DND-41 (cell line): ENCODE measurements around the gene NDUFB2.

ENCODE experiments used
- ATAC-seq: fragments of 200-7000 bp; cut with Tn5 transposase; 3 replicates; pipeline ENCODE4 v1.9.1; 2021; ENCODE audit warnings: low read depth; ENCODE audit not compliant: insufficient read depth
- DNase-seq: peaks from one replicate; pipeline ENCODE4 v3.0.0-alpha.2; 2020
- H2AFZ ChIP-seq: 2 replicates; pipeline ENCODE4 v1.6.0; 2012; ENCODE audit warnings: low read depth, low read length
- H3K27ac ChIP-seq: 2 replicates; pipeline ENCODE4 v1.5.1; 2012; ENCODE audit warnings: low read length, inconsistent platforms
- H3K27me3 ChIP-seq: fragments of 200-600 bp; sonication (generic); 2 replicates; pipeline ENCODE4 v1.6.0; 2012; ENCODE audit warnings: low read length, mild to moderate bottlenecking, inconsistent platforms; ENCODE audit not compliant: insufficient read depth, poor library complexity
- H3K36me3 ChIP-seq: 2 replicates; pipeline ENCODE4 v1.5.1; 2012; ENCODE audit warnings: low read length, inconsistent platforms; ENCODE audit not compliant: insufficient read depth
- H3K4me1 ChIP-seq: 2 replicates; pipeline ENCODE4 v1.5.1; 2012; ENCODE audit warnings: mild to moderate bottlenecking, low read length; ENCODE audit not compliant: insufficient read depth
- H3K4me2 ChIP-seq: 2 replicates; pipeline ENCODE4 v1.6.0; 2012; ENCODE audit warnings: mild to moderate bottlenecking, moderate library complexity, low read length, inconsistent platforms; ENCODE audit not compliant: insufficient read depth
- H3K4me3 ChIP-seq, 2 experiments: fragments of 200-600 bp in 1 of 2; shearing (Covaris generic) in 1 of 2; 2 replicates each; pipeline ENCODE4 v1.5.1; 2012 to 2016; ENCODE audit warnings: inconsistent platforms in 2 of 2, low read length in 2 of 2, mild to moderate bottlenecking in 2 of 2, low read depth in 1 of 2, moderate library complexity in 1 of 2
- H3K79me2 ChIP-seq: 2 replicates; pipeline ENCODE4 v1.6.0; 2012; ENCODE audit warnings: low read length, inconsistent platforms; ENCODE audit not compliant: insufficient read depth
- H3K9ac ChIP-seq: 2 replicates; pipeline ENCODE4 v1.6.0; 2012; ENCODE audit warnings: low read depth, mild to moderate bottlenecking, inconsistent platforms, low read length, moderate library complexity
- H3K9me3 ChIP-seq: 2 replicates; pipeline ENCODE4 v1.5.1; 2012; ENCODE audit warnings: low read length, moderate library complexity, mild to moderate bottlenecking, inconsistent platforms; ENCODE audit not compliant: insufficient read depth, severe bottlenecking
- H4K20me1 ChIP-seq: 2 replicates; pipeline ENCODE4 v1.6.0; 2012; ENCODE audit warnings: low read length; ENCODE audit not compliant: insufficient read depth
- CTCF ChIP-seq: IDR thresholded peaks from 2 replicates; pipeline ENCODE4 v1.5.1; 2012; ENCODE audit warnings: borderline replicate concordance, low read length, moderate library complexity, mild to moderate bottlenecking; ENCODE audit not compliant: poor library complexity, severe bottlenecking; ENCODE audit errors: extremely low read depth
- EZH2 ChIP-seq: IDR thresholded peaks from 3 replicates; pipeline ENCODE4 v1.6.1; 2012; ENCODE audit warnings: borderline replicate concordance, low read depth, mild to moderate bottlenecking, moderate library complexity, low read length, inconsistent platforms; ENCODE audit not compliant: severe bottlenecking

The NDUFB2 gene

GRCh38 chr7:140679186-140679585 is 17.3 kb upstream of the NDUFB2 start:
- H3K79me2 ChIP-seq, result peaks cover 6% of the 10 kb centered on the region

GRCh38 chr7:140680886-140681285 is 15.6 kb upstream of the NDUFB2 start:
- H3K9ac ChIP-seq, result no peak overlapping the region
- no peaks in the 10 kb centered on the region for H3K27me3 ChIP-seq
- no peak overlapping the region for H3K27ac ChIP-seq
- ATAC-seq (no peak), DNase-seq (no peak)
- H3K4me2 ChIP-seq, result no peak overlapping the region
- H3K4me3 ChIP-seq, result no peak overlapping the region
- H2AFZ ChIP-seq, result no peak overlapping the region
- no peaks in the 10 kb centered on the region for H3K79me2 ChIP-seq
- H3K36me3 ChIP-seq, result peaks cover 78% of the 10 kb centered on the region
- H3K9me3 ChIP-seq, result no peaks in the 10 kb centered on the region
- H3K4me1 ChIP-seq, result peaks cover 10% of the 10 kb centered on the region
- TF ChIP-seq CTCF (no peak), EZH2 (no peak)
- peaks cover 8% of the 10 kb centered on the region; the same call in 1 of the 2 replicates for H4K20me1 ChIP-seq

More at GRCh38 chr7:140679186-140679585, 17.3 kb upstream of the NDUFB2 start:
- Histone ChIP-seq H3K36me3 (peaks cover 69% of the 10 kb centered on the region), H3K9me3 (no peaks in the 10 kb centered on the region), H3K4me1 (peaks cover 27% of the 10 kb centered on the region), H4K20me1 (peaks cover 8% of the 10 kb centered on the region; the same call in 1 of the 2 replicates), H3K27ac (no peak overlapping the region), H3K4me3 (no peak overlapping the region), H3K27me3 (no peaks in the 10 kb centered on the region), H3K9ac (no peak overlapping the region), H3K4me2 (no peak overlapping the region), H2AFZ (no peak overlapping the region)
- TF ChIP-seq CTCF, result no peak
- DNase-seq (no peak), ATAC-seq (no peak)

GRCh38 chr7:140681766-140682165 is 14.7 kb upstream of the NDUFB2 start:
- Histone ChIP-seq H2AFZ (no peak overlapping the region), H3K4me1 (peaks cover 3% of the 10 kb centered on the region; the same call in 1 of the 2 replicates), H3K9me3 (no peaks in the 10 kb centered on the region), H3K79me2 (no peaks in the 10 kb centered on the region), H3K27ac (no peak overlapping the region), H4K20me1 (peaks cover 8% of the 10 kb centered on the region; the same call in 1 of the 2 replicates), H3K27me3 (no peaks in the 10 kb centered on the region), H3K4me2 (no peak overlapping the region), H3K4me3 (no peak overlapping the region), H3K36me3 (peaks cover 74% of the 10 kb centered on the region), H3K9ac (no peak overlapping the region)
- ATAC-seq (no peak), DNase-seq (no peak)
- TF ChIP-seq CTCF (no peak), EZH2 (no peak)

GRCh38 chr7:140683657-140684056 is 12.9 kb upstream of the NDUFB2 start:
- Histone ChIP-seq H3K9ac (no peak overlapping the region), H3K4me2 (no peak overlapping the region), H3K27ac (no peak overlapping the region), H3K36me3 (peaks cover 70% of the 10 kb centered on the region), H3K4me3 (no peak overlapping the region), H2AFZ (no peak overlapping the region), H3K79me2 (no peaks in the 10 kb centered on the region), H3K9me3 (no peaks in the 10 kb centered on the region), H4K20me1 (peaks cover 5% of the 10 kb centered on the region; the same call in 1 of the 2 replicates), H3K27me3 (no peaks in the 10 kb centered on the region), H3K4me1 (no peaks in the 10 kb centered on the region)
- ATAC-seq (no peak), DNase-seq (no peak)
- TF ChIP-seq CTCF (no peak), EZH2 (no peak)
